Measurements from ENCODE around the gene SDK1. TPM values are rescaled to one million over a fixed set of nuclear protein-coding genes. Genes with fewer than 3 reads are reported as not detected.

Gene SDK1
- total RNA-seq, 4 donors from 2014 or later: 7.5 to 35.0 (median 10.2) TPM

GRCh38 chr7:3321206-3321605, 20.2 kb downstream of the SDK1 start:
- no peak for TF ChIP-seq CTCF (IDR thresholded peaks at IDR 0.05; ENCODE audit: low read depth)

- no peak for TF ChIP-seq CTCF (IDR thresholded peaks at IDR 0.05; ENCODE audit: low read depth)
Observed at GRCh38 chr7:3321745-3322144, 20.7 kb downstream of the SDK1 start.

- TF ChIP-seq CTCF (IDR thresholded peaks at IDR 0.05; ENCODE audit: low read depth): no peak
Observed at GRCh38 chr7:3326246-3326645, 25.2 kb downstream of the SDK1 start.

GRCh38 chr7:3327099-3327498, 26.0 kb downstream of the SDK1 start:
- TF ChIP-seq CTCF (IDR thresholded peaks at IDR 0.05; ENCODE audit: low read depth): no peak

- TF ChIP-seq CTCF (IDR thresholded peaks at IDR 0.05; ENCODE audit: low read depth): no peak
Observed at GRCh38 chr7:3327655-3328054, 26.6 kb downstream of the SDK1 start.

GRCh38 chr7:3332308-3332707, 31.3 kb downstream of the SDK1 start:
- TF ChIP-seq CTCF (IDR thresholded peaks at IDR 0.05; ENCODE audit: low read depth): no peak

GRCh38 chr7:3333861-3334260, 32.8 kb downstream of the SDK1 start:
- TF ChIP-seq CTCF (IDR thresholded peaks at IDR 0.05; ENCODE audit: low read depth): no peak
